GM23338 (cell line): ENCODE measurements around the gene RPL29. TPM values are rescaled to one million over a fixed set of nuclear protein-coding genes. Genes with fewer than 3 reads are reported as not detected.

ENCODE experiments used
- ATAC-seq: fragments of 200-7000 bp; cut with Tn5 transposase; 3 replicates; pipeline ENCODE4 v1.9.1; 2020
- DNase-seq: peaks from one replicate; pipeline ENCODE4 v3.0.0-alpha.2; 2015; ENCODE audit warnings: low spot score
- H2AFZ ChIP-seq: fragments of 200-600 bp; sonication (generic); 2 replicates; pipeline ENCODE4 v1.8.0; 2016; ENCODE audit warnings: antibody characterized with exemption, mild to moderate bottlenecking, moderate library complexity
- H3F3A ChIP-seq: fragments of 200-600 bp; sonication (generic); replicated peaks from 2 replicates; pipeline ENCODE4 v1.8.0; 2017; ENCODE audit warnings: antibody characterized with exemption, mixed run types, low read depth
- H3K27ac ChIP-seq: fragments of 200-600 bp; sonication (generic); 2 replicates; pipeline ENCODE4 v1.6.1; 2016; ENCODE audit warnings: low read depth
- H3K27me3 ChIP-seq: fragments of 200-600 bp; sonication (generic); 2 replicates; pipeline ENCODE4 v1.8.0; 2016; ENCODE audit warnings: mild to moderate bottlenecking, mixed run types, moderate library complexity; ENCODE audit not compliant: insufficient read depth
- H3K36me3 ChIP-seq: fragments of 200-600 bp; sonication (generic); 2 replicates; pipeline ENCODE4 v1.8.0; 2016; ENCODE audit warnings: mild to moderate bottlenecking; ENCODE audit not compliant: insufficient read depth
- H3K4me1 ChIP-seq: fragments of 200-600 bp; sonication (generic); 2 replicates; pipeline ENCODE4 v1.8.0; 2016; ENCODE audit warnings: mild to moderate bottlenecking, moderate library complexity; ENCODE audit not compliant: insufficient read depth
- H3K4me2 ChIP-seq: fragments of 200-600 bp; sonication (generic); 2 replicates; pipeline ENCODE4 v1.7.1; 2017; ENCODE audit warnings: mixed run types
- H3K4me3 ChIP-seq: fragments of 200-600 bp; sonication (generic); 2 replicates; pipeline ENCODE4 v1.6.1; 2016; ENCODE audit warnings: mixed run types
- H3K79me2 ChIP-seq: fragments of 200-600 bp; sonication (generic); replicated peaks from 2 replicates; pipeline ENCODE4 v1.8.0; 2017; ENCODE audit warnings: mild to moderate bottlenecking; ENCODE audit not compliant: insufficient read depth
- H3K9me2 ChIP-seq: fragments of 200-600 bp; sonication (generic); 2 replicates; pipeline ENCODE4 v1.8.0; 2017; ENCODE audit not compliant: insufficient read depth
- H4K20me1 ChIP-seq: fragments of 200-600 bp; sonication (generic); replicated peaks from 2 replicates; pipeline ENCODE4 v1.8.0; 2017; ENCODE audit warnings: mild to moderate bottlenecking; ENCODE audit not compliant: insufficient read depth
- H3K27ac Mint-ChIP-seq: 2 replicates; pipeline ENCODE4 v1.8.0; 2020; ENCODE audit warnings: inconsistent platforms, mild to moderate bottlenecking, moderate library complexity, mixed read lengths
- H3K27me3 Mint-ChIP-seq: 3 replicates; pipeline ENCODE4 v1.8.0; 2022; ENCODE audit warnings: low read depth, mild to moderate bottlenecking, moderate library complexity, mixed read lengths, inconsistent platforms; ENCODE audit not compliant: insufficient read depth, poor library complexity
- H3K36me3 Mint-ChIP-seq: 3 replicates; pipeline ENCODE4 v1.8.0; 2021; ENCODE audit warnings: low read depth, mild to moderate bottlenecking, inconsistent platforms, moderate library complexity, mixed read lengths
- H3K4me1 Mint-ChIP-seq: 3 replicates; pipeline ENCODE4 v1.8.0; 2020; ENCODE audit warnings: mild to moderate bottlenecking, inconsistent platforms, mixed read lengths
- H3K4me3 Mint-ChIP-seq: 3 replicates; pipeline ENCODE4 v1.8.0; 2021; ENCODE audit warnings: moderate library complexity, mild to moderate bottlenecking, inconsistent platforms, mixed read lengths
- H3K9me3 Mint-ChIP-seq: 3 replicates; pipeline ENCODE4 v1.8.0; 2020; ENCODE audit warnings: moderate library complexity, mild to moderate bottlenecking, inconsistent platforms, mixed read lengths
- CREB1 ChIP-seq: fragments of 250-450 bp; sonication (Bioruptor Pico); IDR thresholded peaks from 2 replicates; pipeline ENCODE4 v1.5.0; 2020; ENCODE audit warnings: low read depth, mild to moderate bottlenecking, moderate library complexity
- EZH2 ChIP-seq: fragments of 200-600 bp; sonication (generic); IDR thresholded peaks from one replicate; pipeline ENCODE4 v1.8.0; 2017; ENCODE audit warnings: antibody characterized with exemption, mild to moderate bottlenecking, low read depth; ENCODE audit not compliant: unreplicated experiment
- EZH2phosphoT487 ChIP-seq: fragments of 200-600 bp; sonication (generic); IDR thresholded peaks from one replicate; pipeline ENCODE4 v1.8.1; 2018; ENCODE audit warnings: antibody characterized with exemption; ENCODE audit not compliant: unreplicated experiment
- JUNB ChIP-seq: IDR thresholded peaks from one replicate; pipeline ENCODE4 v1.6.1; 2016; ENCODE audit warnings: antibody characterized with exemption; ENCODE audit not compliant: unreplicated experiment
- NANOG ChIP-seq: IDR thresholded peaks from 2 replicates; pipeline ENCODE4 v1.6.1; 2016; ENCODE audit warnings: antibody characterized with exemption, borderline replicate concordance
- POLR2AphosphoS5 ChIP-seq: IDR thresholded peaks from 2 replicates; pipeline ENCODE4 v1.6.1; 2016; ENCODE audit warnings: antibody characterized with exemption, low read depth
- REST ChIP-seq: IDR thresholded peaks from one replicate; pipeline ENCODE4 v1.6.1; 2018; ENCODE audit warnings: antibody characterized with exemption; ENCODE audit not compliant: unreplicated experiment
- ZNF114 ChIP-seq: fragments of 250-450 bp; sonication (Bioruptor Pico); IDR thresholded peaks from 2 replicates; pipeline ENCODE4 v1.5.0; 2020; ENCODE audit warnings: mild to moderate bottlenecking, moderate library complexity
- polyA plus RNA-seq: library from polyadenylated mRNA; unstranded; fragments of >200 nt; fragmentation: Nextera tagmentation; extraction: Ambion mirVana; gene quantifications from 2 replicates; pipeline ENCODE4 v1.2.1, GENCODE V29; 2016
- total RNA-seq: library from RNA; depleted of rRNA; stranded (reverse); fragments of >200 nt; shearing (Covaris generic); gene quantifications from 2 replicates; pipeline ENCODE4 v1.2.3, GENCODE V29; 2014
- TF ChIP-seq, protein P1 (sequence below): IDR thresholded peaks from 2 replicates; pipeline ENCODE4 v1.6.1; 2016; ENCODE audit warnings: antibody characterized with exemption
- TF ChIP-seq, protein P2 (sequence below): fragments of 250-450 bp; sonication (Bioruptor Pico); IDR thresholded peaks from 2 replicates; pipeline ENCODE4 v1.5.0; 2020; ENCODE audit warnings: mild to moderate bottlenecking, moderate library complexity

Gene RPL29
- total and polyA plus RNA-seq, 2 experiments from 2014 or later = 1,471 to 1,864 TPM

- Histone ChIP-seq H3K4me3 (no peak overlapping the region), H2AFZ (no peak overlapping the region), H3K36me3 (no peaks in the 10 kb centered on the region), H3F3A (no peaks in the 10 kb centered on the region), H3K9me2 (no peaks in the 10 kb centered on the region), H3K27ac (no peak overlapping the region), H4K20me1 (no peaks in the 10 kb centered on the region), H3K27me3 (no peaks in the 10 kb centered on the region), H3K4me2 (no peak overlapping the region), H3K4me1 (no peaks in the 10 kb centered on the region), H3K79me2 (no peaks in the 10 kb centered on the region)
- Mint-ChIP-seq H3K36me3 (no peaks in the 10 kb centered on the region), H3K4me3 (no peak overlapping the region), H3K27me3 (peaks cover 12% of the 10 kb centered on the region), H3K9me3 (no peaks in the 10 kb centered on the region), H3K27ac (no peak overlapping the region), H3K4me1 (peaks cover 4% of the 10 kb centered on the region)
- DNase-seq (no peak), ATAC-seq (no peak)
- TF ChIP-seq, protein P1, sequence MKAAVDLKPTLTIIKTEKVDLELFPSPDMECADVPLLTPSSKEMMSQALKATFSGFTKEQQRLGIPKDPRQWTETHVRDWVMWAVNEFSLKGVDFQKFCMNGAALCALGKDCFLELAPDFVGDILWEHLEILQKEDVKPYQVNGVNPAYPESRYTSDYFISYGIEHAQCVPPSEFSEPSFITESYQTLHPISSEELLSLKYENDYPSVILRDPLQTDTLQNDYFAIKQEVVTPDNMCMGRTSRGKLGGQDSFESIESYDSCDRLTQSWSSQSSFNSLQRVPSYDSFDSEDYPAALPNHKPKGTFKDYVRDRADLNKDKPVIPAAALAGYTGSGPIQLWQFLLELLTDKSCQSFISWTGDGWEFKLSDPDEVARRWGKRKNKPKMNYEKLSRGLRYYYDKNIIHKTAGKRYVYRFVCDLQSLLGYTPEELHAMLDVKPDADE = no peak
Observed at GRCh38 chr3:52028572-52028971, 32.9 kb upstream of the RPL29 start.

GRCh38 chr3:52026041-52026440, 30.3 kb upstream of the RPL29 start:
- Histone ChIP-seq H3K36me3 (no peaks in the 10 kb centered on the region), H2AFZ (no peak overlapping the region), H4K20me1 (no peaks in the 10 kb centered on the region), H3K4me3 (no peak overlapping the region), H3K4me1 (peaks cover 3% of the 10 kb centered on the region; the same call in 1 of the 2 replicates), H3K79me2 (no peaks in the 10 kb centered on the region), H3K4me2 (no peak overlapping the region), H3K27ac (no peak overlapping the region), H3K27me3 (no peaks in the 10 kb centered on the region), H3K9me2 (no peaks in the 10 kb centered on the region), H3F3A (no peaks in the 10 kb centered on the region)
- H3K36me3 Mint-ChIP-seq = no peaks in the 10 kb centered on the region
- no peaks in the 10 kb centered on the region for H3K9me3 Mint-ChIP-seq
- no peak overlapping the region for H3K27ac Mint-ChIP-seq
- no peak overlapping the region for H3K4me3 Mint-ChIP-seq
- no peak for ATAC-seq
- peaks cover 12% of the 10 kb centered on the region for H3K27me3 Mint-ChIP-seq
- peaks cover 11% of the 10 kb centered on the region for H3K4me1 Mint-ChIP-seq
- no peak for DNase-seq
- TF ChIP-seq POLR2AphosphoS5 (no peak), NANOG (no peak), CREB1 (CRISPR knock-in tag) (no peak), ZNF114 (no peak), EZH2 (no peak), JUNB (no peak), EZH2phosphoT487 (no peak), REST (no peak)
- TF ChIP-seq, protein P2, sequence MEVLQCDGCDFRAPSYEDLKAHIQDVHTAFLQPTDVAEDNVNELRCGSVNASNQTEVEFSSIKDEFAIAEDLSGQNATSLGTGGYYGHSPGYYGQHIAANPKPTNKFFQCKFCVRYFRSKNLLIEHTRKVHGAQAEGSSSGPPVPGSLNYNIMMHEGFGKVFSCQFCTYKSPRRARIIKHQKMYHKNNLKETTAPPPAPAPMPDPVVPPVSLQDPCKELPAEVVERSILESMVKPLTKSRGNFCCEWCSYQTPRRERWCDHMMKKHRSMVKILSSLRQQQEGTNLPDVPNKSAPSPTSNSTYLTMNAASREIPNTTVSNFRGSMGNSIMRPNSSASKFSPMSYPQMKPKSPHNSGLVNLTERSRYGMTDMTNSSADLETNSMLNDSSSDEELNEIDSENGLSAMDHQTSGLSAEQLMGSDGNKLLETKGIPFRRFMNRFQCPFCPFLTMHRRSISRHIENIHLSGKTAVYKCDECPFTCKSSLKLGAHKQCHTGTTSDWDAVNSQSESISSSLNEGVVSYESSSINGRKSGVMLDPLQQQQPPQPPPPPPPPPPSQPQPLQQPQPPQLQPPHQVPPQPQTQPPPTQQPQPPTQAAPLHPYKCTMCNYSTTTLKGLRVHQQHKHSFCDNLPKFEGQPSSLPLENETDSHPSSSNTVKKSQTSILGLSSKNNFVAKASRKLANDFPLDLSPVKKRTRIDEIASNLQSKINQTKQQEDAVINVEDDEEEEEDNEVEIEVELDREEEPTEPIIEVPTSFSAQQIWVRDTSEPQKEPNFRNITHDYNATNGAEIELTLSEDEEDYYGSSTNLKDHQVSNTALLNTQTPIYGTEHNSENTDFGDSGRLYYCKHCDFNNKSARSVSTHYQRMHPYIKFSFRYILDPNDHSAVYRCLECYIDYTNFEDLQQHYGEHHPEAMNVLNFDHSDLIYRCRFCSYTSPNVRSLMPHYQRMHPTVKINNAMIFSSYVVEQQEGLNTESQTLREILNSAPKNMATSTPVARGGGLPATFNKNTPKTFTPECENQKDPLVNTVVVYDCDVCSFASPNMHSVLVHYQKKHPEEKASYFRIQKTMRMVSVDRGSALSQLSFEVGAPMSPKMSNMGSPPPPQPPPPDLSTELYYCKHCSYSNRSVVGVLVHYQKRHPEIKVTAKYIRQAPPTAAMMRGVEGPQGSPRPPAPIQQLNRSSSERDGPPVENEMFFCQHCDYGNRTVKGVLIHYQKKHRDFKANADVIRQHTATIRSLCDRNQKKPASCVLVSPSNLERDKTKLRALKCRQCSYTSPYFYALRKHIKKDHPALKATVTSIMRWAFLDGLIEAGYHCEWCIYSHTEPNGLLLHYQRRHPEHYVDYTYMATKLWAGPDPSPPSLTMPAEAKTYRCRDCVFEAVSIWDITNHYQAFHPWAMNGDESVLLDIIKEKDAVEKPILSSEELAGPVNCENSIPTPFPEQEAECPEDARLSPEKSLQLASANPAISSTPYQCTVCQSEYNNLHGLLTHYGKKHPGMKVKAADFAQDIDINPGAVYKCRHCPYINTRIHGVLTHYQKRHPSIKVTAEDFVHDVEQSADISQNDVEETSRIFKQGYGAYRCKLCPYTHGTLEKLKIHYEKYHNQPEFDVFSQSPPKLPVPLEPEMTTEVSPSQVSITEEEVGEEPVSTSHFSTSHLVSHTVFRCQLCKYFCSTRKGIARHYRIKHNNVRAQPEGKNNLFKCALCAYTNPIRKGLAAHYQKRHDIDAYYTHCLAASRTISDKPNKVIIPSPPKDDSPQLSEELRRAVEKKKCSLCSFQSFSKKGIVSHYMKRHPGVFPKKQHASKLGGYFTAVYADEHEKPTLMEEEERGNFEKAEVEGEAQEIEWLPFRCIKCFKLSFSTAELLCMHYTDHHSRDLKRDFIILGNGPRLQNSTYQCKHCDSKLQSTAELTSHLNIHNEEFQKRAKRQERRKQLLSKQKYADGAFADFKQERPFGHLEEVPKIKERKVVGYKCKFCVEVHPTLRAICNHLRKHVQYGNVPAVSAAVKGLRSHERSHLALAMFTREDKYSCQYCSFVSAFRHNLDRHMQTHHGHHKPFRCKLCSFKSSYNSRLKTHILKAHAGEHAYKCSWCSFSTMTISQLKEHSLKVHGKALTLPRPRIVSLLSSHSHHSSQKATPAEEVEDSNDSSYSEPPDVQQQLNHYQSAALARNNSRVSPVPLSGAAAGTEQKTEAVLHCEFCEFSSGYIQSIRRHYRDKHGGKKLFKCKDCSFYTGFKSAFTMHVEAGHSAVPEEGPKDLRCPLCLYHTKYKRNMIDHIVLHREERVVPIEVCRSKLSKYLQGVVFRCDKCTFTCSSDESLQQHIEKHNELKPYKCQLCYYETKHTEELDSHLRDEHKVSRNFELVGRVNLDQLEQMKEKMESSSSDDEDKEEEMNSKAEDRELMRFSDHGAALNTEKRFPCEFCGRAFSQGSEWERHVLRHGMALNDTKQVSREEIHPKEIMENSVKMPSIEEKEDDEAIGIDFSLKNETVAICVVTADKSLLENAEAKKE (CRISPR knock-in tag) = no peak
- TF ChIP-seq, protein P1 = no peak
